GM19328 (cell line): ENCODE measurements around the gene LMNB1.
A peak's percentile ranks its signal among the peaks of the same experiment; 100 is the strongest.
"Not testable (repeated sequence)": the region's sequence is repeated elsewhere in the genome, so short reads cannot be mapped to it uniquely, and the experiment has no call there.

Source experiments
- ATAC-seq: cut with Tn5 transposase; IDR thresholded peaks from one replicate; pipeline ENCODE4 v1.9.1; 2021; ENCODE audit warnings: mild to moderate bottlenecking, moderate library complexity; ENCODE audit not compliant: unreplicated experiment

The LMNB1 gene

GRCh38 chr5:126818736-126819135 is 41.8 kb downstream of the LMNB1 start:
- ATAC-seq, result no peak

- ATAC-seq, result no peak
Observed at GRCh38 chr5:126819253-126819652, 42.3 kb downstream of the LMNB1 start.

GRCh38 chr5:126826619-126827215 is 49.8 kb downstream of the LMNB1 start:
- no peak for ATAC-seq

- ATAC-seq, result no peak
Observed at GRCh38 chr5:126829098-126829497, 52.2 kb downstream of the LMNB1 start.

- no peak for ATAC-seq
Observed at GRCh38 chr5:126830061-126830460, 53.1 kb downstream of the LMNB1 start.

- no peak for ATAC-seq
Observed at GRCh38 chr5:126831156-126831555, 54.2 kb downstream of the LMNB1 start.

GRCh38 chr5:126836778-126837177 is 59.8 kb downstream of the LMNB1 start:
- no peak for ATAC-seq

GRCh38 chr5:126837242-126837641 is 60.3 kb downstream of the LMNB1 start:
- no peak for ATAC-seq

GRCh38 chr5:126837906-126838539 is 61.1 kb downstream of the LMNB1 start:
- no peak for ATAC-seq

- not testable (repeated sequence) for ATAC-seq
Observed at GRCh38 chr5:126839407-126839806, 62.5 kb downstream of the LMNB1 start.

- ATAC-seq, result not testable (repeated sequence)
Observed at GRCh38 chr5:126843375-126843774, 66.4 kb downstream of the LMNB1 start.

- peak; percentile 65 for ATAC-seq
Observed at GRCh38 chr5:126845470-126846070, 68.6 kb downstream of the LMNB1 start.

- ATAC-seq, result no peak
Observed at GRCh38 chr5:126846344-126846743, 69.4 kb downstream of the LMNB1 start.

GRCh38 chr5:126846744-126847455 is 70.0 kb downstream of the LMNB1 start:
- ATAC-seq, result no peak

- ATAC-seq, result no peak
Observed at GRCh38 chr5:126847456-126847820, 70.5 kb downstream of the LMNB1 start.

GRCh38 chr5:126847826-126848251 is 70.9 kb downstream of the LMNB1 start:
- ATAC-seq, result no peak

GRCh38 chr5:126848253-126848652 is 71.3 kb downstream of the LMNB1 start:
- ATAC-seq, result no peak

GRCh38 chr5:126849101-126849678 is 72.3 kb downstream of the LMNB1 start:
- ATAC-seq, result no peak

GRCh38 chr5:126851501-126852011 is 74.6 kb downstream of the LMNB1 start:
- ATAC-seq, result no peak

- ATAC-seq, result peak; percentile 70
Observed at GRCh38 chr5:126852091-126852571, 75.2 kb downstream of the LMNB1 start.

- ATAC-seq, result no peak
Observed at GRCh38 chr5:126852841-126853271, 75.9 kb downstream of the LMNB1 start.
